ENCODE measurements around the gene TUSC2.
"Not testable (repeated sequence)": the region's sequence is repeated elsewhere in the genome, so short reads cannot be mapped to it uniquely, and the experiment has no call there.

TUSC2 gene

GRCh38 chr3:50317300-50317699 lies 10.7 kb downstream of the TUSC2 start:
- no peak for DNase-seq (ENCODE audit: low read depth)

DNA sequence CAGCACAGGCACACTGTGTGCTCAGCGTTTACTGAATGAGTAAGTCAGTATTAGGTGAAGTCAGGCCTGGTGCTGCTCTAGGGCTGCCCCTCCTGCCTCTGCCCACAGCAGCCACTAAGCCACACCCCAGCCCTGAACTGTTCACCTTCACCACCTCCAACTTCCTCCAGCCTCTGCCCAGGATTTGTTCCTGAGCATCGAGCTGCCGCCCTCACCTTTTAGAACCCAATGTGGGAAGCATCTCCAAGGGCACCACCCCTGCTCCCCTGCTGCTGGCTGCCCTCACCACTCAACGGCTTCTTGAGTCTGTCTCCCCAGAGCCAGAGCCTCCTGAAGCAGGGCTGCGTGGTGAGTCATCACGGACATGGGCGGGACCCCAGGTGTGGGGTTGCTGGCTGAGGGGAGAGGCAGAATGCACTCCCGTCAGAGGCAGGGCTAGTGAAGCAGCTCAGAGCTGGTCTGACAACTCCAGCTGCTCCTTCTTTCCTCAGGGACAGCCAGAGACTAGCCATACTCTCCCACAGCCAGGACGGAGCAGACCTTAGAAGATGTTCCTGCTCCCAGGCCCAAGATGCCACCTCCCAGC lies 11.3 kb downstream of the TUSC2 start:
- DNase-seq (ENCODE audit: low read depth), result peak; percentile 67

GRCh38 chr3:50314816-50315215 lies 13.2 kb downstream of the TUSC2 start:
- DNase-seq (ENCODE audit: low read depth), result no peak

- no peak for DNase-seq (ENCODE audit: low read depth)
Observed at GRCh38 chr3:50314342-50314741, 13.7 kb downstream of the TUSC2 start.

DNA sequence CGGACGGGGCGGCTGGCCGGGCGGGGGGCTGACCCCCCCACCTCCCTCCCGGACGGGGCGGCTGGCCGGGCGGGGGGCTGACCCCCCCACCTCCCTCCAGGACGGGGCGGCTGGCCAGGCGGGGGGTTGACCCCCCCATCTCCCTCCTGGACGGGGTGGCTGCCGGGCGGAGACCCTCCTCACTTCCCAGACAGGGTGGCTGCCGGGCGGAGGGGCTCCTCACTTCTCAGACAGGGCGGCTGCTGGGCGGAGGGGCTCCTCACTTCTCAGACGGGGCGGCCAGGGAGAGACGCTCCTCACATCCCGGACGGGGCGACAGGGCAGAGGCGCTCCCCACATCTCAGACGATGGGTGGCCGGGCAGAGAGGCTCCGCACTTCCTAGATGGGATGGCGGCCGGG lies 16.0 kb downstream of the TUSC2 start:
- DNase-seq (ENCODE audit: low read depth), result not testable (repeated sequence)

- no peak for DNase-seq (ENCODE audit: low read depth)
Observed at GRCh38 chr3:50304601-50305000, 23.4 kb downstream of the TUSC2 start.

DNA sequence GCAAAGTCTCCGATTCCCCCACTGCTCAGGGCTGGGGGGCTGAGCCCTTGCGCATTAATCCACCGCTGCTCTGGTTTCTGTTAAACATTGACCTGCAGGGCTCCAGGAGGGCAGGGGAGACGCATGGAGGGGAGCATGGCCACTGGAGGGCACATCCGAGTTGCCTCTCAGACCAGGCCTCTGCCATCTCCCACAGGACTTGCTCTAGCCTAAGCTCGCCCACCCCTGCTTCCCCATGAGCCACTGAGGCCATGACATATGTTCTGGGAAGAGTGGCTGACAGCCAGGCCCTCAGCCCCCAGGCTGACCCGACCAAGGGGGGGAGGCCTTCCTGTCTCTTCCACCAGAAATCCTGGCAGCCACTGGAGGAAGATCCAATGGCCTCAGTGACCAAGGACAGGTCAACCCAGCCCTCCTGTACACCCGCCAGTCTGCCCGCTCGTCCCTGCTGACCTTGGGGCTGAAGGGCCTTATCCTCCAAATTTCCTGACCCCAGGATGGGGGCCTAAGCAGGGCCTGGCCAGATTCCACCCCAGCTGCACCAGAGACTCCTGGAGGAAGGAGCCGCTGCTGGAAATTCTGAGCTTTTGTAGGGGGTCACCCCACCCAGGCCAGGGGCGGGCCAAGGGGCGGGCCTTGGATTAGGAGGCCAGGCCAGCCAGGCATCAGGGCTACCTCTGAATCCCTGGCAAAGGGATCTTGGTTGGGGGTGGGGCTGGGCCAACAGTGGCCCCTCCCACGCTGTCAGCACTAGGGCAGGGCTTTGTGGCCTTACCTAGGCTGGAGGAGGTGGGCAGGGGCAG lies 24.8 kb downstream of the TUSC2 start, which contains the start of gene HYAL1:
Gene HYAL1 (minus strand): TSS at position 562 of the 803 bp plus-strand sequence. CDS start 618 bp downstream, outside the sequence.
- DNase-seq (ENCODE audit: low read depth), result no peak

DNA sequence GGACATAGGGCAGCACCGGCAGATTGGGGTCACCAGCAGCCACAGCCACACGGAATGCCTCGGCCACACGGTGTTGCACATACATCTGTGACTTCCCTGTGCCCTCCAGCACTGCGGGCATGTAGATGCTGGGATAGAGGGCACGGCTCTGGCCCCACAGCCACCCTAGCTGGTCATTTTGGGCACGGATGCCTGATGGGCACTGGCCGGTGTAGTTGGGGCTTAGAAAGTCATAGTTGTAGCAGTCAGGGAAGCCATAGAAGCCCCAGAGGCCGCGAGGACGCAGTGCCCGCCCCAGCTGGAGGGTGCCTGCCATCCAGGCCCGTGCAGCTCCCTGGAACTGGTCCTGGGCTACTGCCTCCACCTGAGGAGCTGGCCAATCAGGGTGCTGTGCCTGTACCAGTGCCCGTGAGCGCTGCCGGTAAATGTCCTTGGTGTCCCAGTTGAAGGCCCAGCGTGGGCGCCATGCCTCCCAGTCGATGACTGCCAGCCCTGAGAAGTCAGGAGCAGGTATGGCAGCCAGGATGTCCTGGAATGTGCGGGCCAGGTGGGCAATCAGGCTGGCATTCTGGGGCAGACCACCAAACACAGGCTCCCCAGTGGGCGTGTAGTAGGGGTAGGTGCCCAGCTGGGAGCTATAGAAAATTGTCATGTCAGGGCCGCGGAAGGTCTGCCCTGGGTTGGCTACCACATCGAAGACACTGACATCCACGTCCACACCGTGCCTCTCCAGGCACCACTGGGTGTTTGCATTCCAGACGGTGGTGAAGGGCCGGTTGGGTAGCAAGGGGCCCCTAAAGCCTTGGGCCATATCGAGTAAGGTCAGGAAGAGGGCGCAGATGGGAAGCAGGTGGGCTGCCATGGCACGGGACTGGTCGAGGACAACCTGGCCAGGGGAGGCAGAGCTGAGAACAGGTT lies 25.7 kb downstream of the TUSC2 start:
- no peak for DNase-seq (ENCODE audit: low read depth)

DNA sequence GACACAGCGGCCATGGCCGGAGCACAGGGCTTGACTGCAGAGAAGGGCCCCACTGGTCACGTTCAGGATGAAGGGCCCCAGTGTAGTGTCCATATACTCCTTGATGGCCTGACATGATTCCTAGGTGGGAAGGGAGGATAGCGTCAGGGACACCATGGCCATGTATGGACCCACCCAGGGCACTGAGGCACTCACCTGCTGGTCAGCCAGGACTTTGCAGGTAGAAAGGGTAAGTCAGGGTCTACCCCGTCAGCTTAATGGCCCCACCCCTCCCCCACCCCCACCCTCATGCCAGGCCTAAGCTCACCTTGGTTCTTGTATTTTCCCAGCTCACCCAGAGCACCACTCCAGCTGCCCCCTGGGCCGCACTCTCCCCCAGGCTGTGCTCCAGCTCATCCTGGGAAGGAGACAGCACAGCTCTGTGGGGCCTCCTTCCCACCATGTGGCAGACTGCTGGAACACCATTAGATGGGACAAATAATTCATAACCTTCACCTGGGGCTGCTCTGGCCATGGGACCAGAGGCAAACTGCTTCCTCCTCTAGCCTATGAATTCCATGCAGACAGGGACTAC lies 27.3 kb downstream of the TUSC2 start:
- DNase-seq (ENCODE audit: low read depth), result no peak

GRCh38 chr3:50299929-50300680 lies 27.9 kb downstream of the TUSC2 start:
- no peak for DNase-seq (ENCODE audit: low read depth)

DNA sequence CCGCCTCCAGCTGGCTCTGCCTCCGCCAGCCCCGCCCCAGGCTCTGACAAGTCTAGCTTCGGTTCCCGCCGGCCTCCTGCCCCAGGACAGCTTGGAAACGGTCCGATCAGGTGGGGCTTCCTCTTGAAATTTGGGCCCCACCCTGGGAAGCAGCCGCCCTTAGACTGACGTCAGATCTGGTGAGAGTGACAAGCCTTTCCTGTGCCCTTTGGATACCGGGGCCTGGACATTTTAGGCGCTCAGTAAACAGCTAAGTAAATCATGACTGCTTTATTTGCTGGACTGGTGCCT lies 28.4 kb downstream of the TUSC2 start:
- DNase-seq (ENCODE audit: low read depth), result no peak

GRCh38 chr3:50298836-50299637 lies 29.0 kb downstream of the TUSC2 start, which contains the start of the genes HYAL3 and NAA80:
HYAL3 (minus strand) TSS chr3:50299405; CDS start chr3:50295602, 3,803 bp downstream.
NAA80 (minus strand) TSS chr3:50299405; CDS start chr3:50297463, 1,942 bp downstream.
- peak; percentile 97 for DNase-seq (ENCODE audit: low read depth)

DNA sequence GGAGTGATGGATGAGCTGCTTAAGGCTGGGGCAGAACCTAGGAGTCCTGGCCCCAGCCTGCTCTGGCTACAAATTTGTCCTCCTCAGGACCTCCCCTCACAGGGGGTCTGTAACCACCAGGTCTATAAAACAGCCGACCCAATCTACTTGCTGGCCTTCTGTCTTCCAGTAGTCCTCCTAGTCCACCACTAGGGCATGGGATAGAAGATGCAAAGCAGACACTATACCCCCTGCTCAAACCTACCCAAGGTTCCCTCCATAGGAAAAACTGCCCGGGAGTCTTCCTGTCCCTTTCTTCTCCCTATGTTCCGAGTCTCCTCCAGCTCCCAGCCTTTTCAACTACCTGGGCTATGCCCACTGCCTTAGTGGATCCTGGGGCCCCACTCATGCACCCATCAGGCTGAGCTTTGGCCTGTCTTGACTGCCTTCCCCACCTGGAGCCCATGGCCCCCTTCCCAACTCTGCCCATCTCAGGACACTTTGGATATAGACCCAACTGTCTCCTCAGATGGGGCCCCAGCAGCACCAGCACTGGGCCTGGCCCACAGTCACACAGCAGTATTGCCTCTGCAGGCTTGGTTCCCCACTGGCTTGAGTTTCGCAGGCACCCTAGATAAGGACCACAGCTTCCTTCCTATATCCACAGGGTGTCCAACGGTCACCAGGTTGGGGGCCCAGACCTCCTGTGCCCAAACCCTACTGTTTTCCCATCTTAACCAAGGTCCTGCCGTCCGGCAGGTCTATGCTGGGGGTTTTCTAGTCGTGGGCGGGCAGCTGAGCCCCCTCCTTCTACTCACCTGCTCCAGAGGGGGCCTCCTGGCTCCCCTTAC lies 29.9 kb downstream of the TUSC2 start:
- no peak for DNase-seq (ENCODE audit: low read depth)

- no peak for DNase-seq (ENCODE audit: low read depth)
Observed at GRCh38 chr3:50297384-50297775, 30.6 kb downstream of the TUSC2 start.

DNA sequence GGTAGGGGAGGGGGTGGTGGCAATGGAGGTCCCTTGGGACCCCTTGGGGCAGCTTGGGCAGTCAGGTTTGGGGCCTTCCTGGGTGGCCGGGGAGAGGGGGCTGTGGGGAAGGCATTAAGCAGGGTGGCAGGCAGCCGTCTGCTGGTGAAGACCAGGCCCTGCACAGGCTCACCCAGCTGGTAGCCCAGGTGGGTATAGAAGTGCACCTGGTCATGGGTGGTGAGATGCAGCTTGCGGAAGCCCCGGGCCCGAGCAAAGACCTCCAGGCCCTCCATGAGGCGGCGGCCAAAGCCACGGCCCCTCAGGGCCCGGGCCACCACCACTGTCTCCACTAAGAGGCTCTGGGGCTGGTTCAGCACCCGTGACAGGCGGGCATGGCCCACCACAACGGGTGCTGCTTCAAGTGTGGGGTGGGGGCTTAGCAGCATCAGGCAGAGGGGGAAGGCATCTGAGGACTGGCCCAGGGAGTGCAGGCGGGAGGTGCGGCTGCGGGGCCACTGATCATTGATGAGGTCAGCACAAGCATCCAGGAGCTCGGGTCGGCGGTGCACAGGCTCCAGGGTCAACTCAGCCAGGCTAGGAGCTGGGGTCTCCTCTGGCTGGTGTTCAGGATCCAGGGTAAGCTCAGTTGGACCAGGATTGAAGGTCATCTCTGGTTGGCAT lies 31.2 kb downstream of the TUSC2 start:
- no peak for DNase-seq (ENCODE audit: low read depth)

DNA sequence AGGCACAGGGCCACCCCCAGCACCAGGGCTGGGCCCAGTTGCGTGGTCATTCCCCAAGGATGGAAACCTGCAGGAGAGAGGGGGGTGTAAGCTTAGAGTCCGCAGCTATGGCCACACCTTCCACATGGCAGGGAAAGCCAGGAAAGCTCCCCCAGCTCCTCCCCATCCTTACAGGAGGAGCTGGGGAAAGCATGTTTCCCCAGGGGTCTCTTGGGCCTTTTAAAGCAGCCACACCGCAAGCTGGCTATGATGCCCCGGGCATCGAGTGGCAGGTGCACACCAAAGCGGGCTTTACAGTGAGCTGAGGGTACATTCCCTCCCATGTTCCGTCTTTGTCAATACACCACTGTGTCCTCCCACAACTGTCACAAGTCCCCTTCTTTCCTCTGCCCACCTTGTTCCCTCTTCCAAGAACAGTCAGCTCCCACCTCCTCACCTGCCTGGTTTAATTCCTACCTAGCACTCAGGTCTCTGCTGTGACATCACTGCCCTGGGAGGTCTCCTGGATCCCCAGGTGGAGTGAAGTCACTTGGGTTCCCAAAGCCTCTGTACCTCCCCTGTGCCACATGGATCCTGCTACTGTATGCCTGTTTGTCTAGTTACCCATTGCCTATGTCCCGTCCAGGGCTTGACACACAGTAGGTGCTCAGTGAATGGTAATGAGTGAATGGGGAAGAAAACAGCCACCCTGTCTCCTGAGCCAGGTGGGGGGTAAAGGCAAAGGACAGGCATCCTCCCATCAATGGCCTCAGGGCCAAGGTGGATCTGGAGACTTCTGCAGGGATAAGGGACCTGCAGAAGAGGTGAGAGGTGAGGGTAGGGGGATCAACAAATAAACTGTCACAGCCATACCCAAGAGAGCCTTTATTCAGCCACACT lies 32.2 kb downstream of the TUSC2 start:
- no peak for DNase-seq (ENCODE audit: low read depth)

GRCh38 chr3:50294492-50295403 lies 33.3 kb downstream of the TUSC2 start:
- no peak for DNase-seq (ENCODE audit: low read depth)
